H9 (cell line): ENCODE results near the gene RNASE9. TPM values are rescaled to one million over a fixed set of nuclear protein-coding genes. Genes with fewer than 3 reads are reported as not detected.

Source experiments
- DNase-seq: peaks from one replicate; pipeline ENCODE4 v3.0.0-alpha.2; 2017
- H2AFZ ChIP-seq: one replicate; pipeline ENCODE4 v1.6.1; 2013; ENCODE audit warnings: mild to moderate bottlenecking, low read length, control low read depth, moderate library complexity
- H2AK5ac ChIP-seq: 2 replicates; pipeline ENCODE4 v1.6.1; 2013; ENCODE audit warnings: low read length, control low read depth, mixed read lengths; ENCODE audit not compliant: insufficient read length
- H2BK120ac ChIP-seq: one replicate; pipeline ENCODE4 v1.6.1; 2013; ENCODE audit warnings: low read depth, mild to moderate bottlenecking, low read length, control low read depth, inconsistent platforms; ENCODE audit not compliant: poor library complexity, severe bottlenecking
- H2BK12ac ChIP-seq: 2 replicates; pipeline ENCODE4 v1.6.1; 2013; ENCODE audit warnings: low read length, control low read depth, mixed read lengths, low read depth; ENCODE audit not compliant: insufficient read length
- H2BK15ac ChIP-seq: 2 replicates; pipeline ENCODE4 v1.6.1; 2013; ENCODE audit warnings: low read depth, low read length, control low read depth
- H2BK20ac ChIP-seq: one replicate; pipeline ENCODE4 v1.6.1; 2013; ENCODE audit warnings: low read depth, mild to moderate bottlenecking, low read length, control low read depth, inconsistent platforms; ENCODE audit not compliant: poor library complexity, severe bottlenecking
- H2BK5ac ChIP-seq: 2 replicates; pipeline ENCODE4 v1.6.1; 2013; ENCODE audit warnings: low read length, control low read depth, mixed read lengths; ENCODE audit not compliant: insufficient read length
- H3K14ac ChIP-seq: 2 replicates; pipeline ENCODE4 v1.6.1; 2013; ENCODE audit warnings: low read length, control low read depth; ENCODE audit not compliant: insufficient read depth
- H3K18ac ChIP-seq: 2 replicates; pipeline ENCODE4 v1.6.1; 2013; ENCODE audit warnings: low read depth, mild to moderate bottlenecking, mixed read lengths, low read length, control low read depth; ENCODE audit not compliant: insufficient read length
- H3K23ac ChIP-seq: 2 replicates; pipeline ENCODE4 v1.6.1; 2013; ENCODE audit warnings: low read length, control low read depth, mixed read lengths, low read depth; ENCODE audit not compliant: insufficient read length
- H3K23me2 ChIP-seq: 2 replicates; pipeline ENCODE4 v1.6.1; 2013; ENCODE audit warnings: low read depth, mild to moderate bottlenecking, mixed read lengths, low read length, control low read depth; ENCODE audit not compliant: insufficient read length, poor library complexity, severe bottlenecking
- H3K27ac ChIP-seq: 2 replicates; pipeline ENCODE4 v1.5.1; 2013; ENCODE audit warnings: low read length, control low read depth, mixed read lengths, low read depth; ENCODE audit not compliant: insufficient read length
- H3K27me3 ChIP-seq: 2 replicates; pipeline ENCODE4 v1.6.1; 2013; ENCODE audit warnings: low read length, control low read depth, inconsistent platforms; ENCODE audit not compliant: insufficient read depth
- H3K4ac ChIP-seq: 2 replicates; pipeline ENCODE4 v1.6.1; 2013; ENCODE audit warnings: low read depth, mild to moderate bottlenecking, control low read depth, inconsistent platforms, low read length, moderate library complexity
- H3K4me1 ChIP-seq: 2 replicates; pipeline ENCODE4 v1.6.1; 2013; ENCODE audit warnings: low read length, control low read depth, inconsistent platforms; ENCODE audit not compliant: insufficient read depth
- H3K4me2 ChIP-seq: 2 replicates; pipeline ENCODE4 v1.6.1; 2013; ENCODE audit warnings: low read length, control low read depth, mixed read lengths; ENCODE audit not compliant: insufficient read length, insufficient read depth
- H3K56ac ChIP-seq: 2 replicates; pipeline ENCODE4 v1.6.1; 2013; ENCODE audit warnings: low read depth, mild to moderate bottlenecking, mixed read lengths, low read length, control low read depth; ENCODE audit not compliant: insufficient read length
- H3K79me1 ChIP-seq: 2 replicates; pipeline ENCODE4 v1.6.1; 2013; ENCODE audit warnings: low read depth, mild to moderate bottlenecking, moderate library complexity, low read length, control low read depth, inconsistent platforms; ENCODE audit not compliant: insufficient read depth, poor library complexity, severe bottlenecking
- H3K79me2 ChIP-seq: 2 replicates; pipeline ENCODE4 v1.6.1; 2013; ENCODE audit warnings: low read length, control low read depth, inconsistent platforms; ENCODE audit not compliant: insufficient read depth
- H3K9ac ChIP-seq: 2 replicates; pipeline ENCODE4 v1.6.1; 2013; ENCODE audit warnings: low read length, control low read depth, mixed read lengths; ENCODE audit not compliant: insufficient read length; ENCODE audit errors: extremely low read depth
- H3K9me3 ChIP-seq: one replicate; pipeline ENCODE4 v1.6.1; 2013; ENCODE audit warnings: low read depth, low read length, inconsistent platforms; ENCODE audit not compliant: control insufficient read depth
- H3T11ph ChIP-seq: one replicate; pipeline ENCODE4 v1.6.1; 2013; ENCODE audit warnings: mild to moderate bottlenecking, low read length, control low read depth, inconsistent platforms
- H4K20me1 ChIP-seq: one replicate; pipeline ENCODE4 v1.6.1; 2013; ENCODE audit not compliant: control insufficient read depth, insufficient read length, insufficient read depth
- H4K5ac ChIP-seq: 2 replicates; pipeline ENCODE4 v1.6.1; 2013; ENCODE audit warnings: low read depth, mild to moderate bottlenecking, mixed read lengths, low read length, control low read depth; ENCODE audit not compliant: insufficient read length
- H4K8ac ChIP-seq: replicated peaks from 2 replicates; pipeline ENCODE4 v1.6.1; 2013; ENCODE audit warnings: low read length, control low read depth, mixed read lengths, low read depth; ENCODE audit not compliant: insufficient read length
- H4K91ac ChIP-seq: 2 replicates; pipeline ENCODE4 v1.6.1; 2013; ENCODE audit warnings: low read depth, mild to moderate bottlenecking, moderate library complexity, mixed read lengths, low read length, control low read depth; ENCODE audit not compliant: insufficient read length
- H3K27ac Mint-ChIP-seq, 3 experiments: 2 replicates in 2 of 3; 3 replicates in 1 of 3; pipeline ENCODE4 v1.8.0; 2020 to 2021; ENCODE audit warnings: mixed read lengths in 3 of 3, mild to moderate bottlenecking in 1 of 3, moderate library complexity in 1 of 3
- H3K27me3 Mint-ChIP-seq: 2 replicates; pipeline ENCODE4 v1.8.0; 2021; ENCODE audit warnings: low read depth, mild to moderate bottlenecking, moderate library complexity, mixed read lengths
- H3K36me3 Mint-ChIP-seq, 3 experiments: 2 replicates in 2 of 3; 3 replicates in 1 of 3; pipeline ENCODE4 v1.8.0; 2020 to 2021; ENCODE audit warnings: low read depth in 3 of 3, mixed read lengths in 3 of 3; ENCODE audit not compliant: insufficient read depth in 1 of 3
- H3K4me1 Mint-ChIP-seq, 2 experiments: 2 replicates each; pipeline ENCODE4 v1.8.0; 2020; ENCODE audit warnings: mixed read lengths in 2 of 2
- H3K4me3 Mint-ChIP-seq, 2 experiments: 2 replicates in 1 of 2; 3 replicates in 1 of 2; pipeline ENCODE4 v1.8.0; 2020 to 2021; ENCODE audit warnings: mild to moderate bottlenecking in 2 of 2, mixed read lengths in 2 of 2, moderate library complexity in 1 of 2
- H3K9me3 Mint-ChIP-seq, 2 experiments: 2 replicates in 1 of 2; 3 replicates in 1 of 2; pipeline ENCODE4 v1.8.0; 2020; ENCODE audit warnings: mild to moderate bottlenecking in 2 of 2, mixed read lengths in 2 of 2, moderate library complexity in 1 of 2
- CTCF ChIP-seq: fragments of 200-600 bp; sonication (generic); conservative IDR thresholded peaks from 3 replicates; pipeline ENCODE4 v1.8.0; 2021; ENCODE audit warnings: antibody characterized with exemption, mild to moderate bottlenecking
- WGBS: extraction: QIAGEN DNeasy Blood & Tissue Kit; methylation state at CpG from one replicate; pipeline ENCODE4 v1.1.7; 2013; ENCODE audit warnings: missing lambda C conversion rate, low lambda C conversion rate, mixed read lengths; ENCODE audit not compliant: insufficient read length; ENCODE audit errors: extremely low coverage; 5-methylcytosine and 5-hydroxymethylcytosine counted together
- total RNA-seq: library from RNA; stranded (reverse); gene quantifications from 2 replicates; pipeline ENCODE4 v1.2.1, GENCODE V29; 2021

RNASE9 gene
- total RNA-seq, 1 experiment from 2014 or later: not detected

- Histone ChIP-seq H2AFZ (no peak overlapping the region), H3K18ac (no peak overlapping the region), H2BK5ac (no peak overlapping the region), H4K20me1 (no peaks in the 10 kb centered on the region), H3K56ac (no peak overlapping the region), H3K23me2 (no peaks in the 10 kb centered on the region), H3K27me3 (no peaks in the 10 kb centered on the region), H2BK20ac (no peak overlapping the region), H3K23ac (no peak overlapping the region), H2BK120ac (no peak overlapping the region), H3K9me3 (no peaks in the 10 kb centered on the region), H3K79me1 (no peaks in the 10 kb centered on the region), H2BK15ac (no peak overlapping the region), H2AK5ac (no peak overlapping the region), H3K4me2 (no peak overlapping the region), H4K5ac (no peak overlapping the region), H3K14ac (no peak overlapping the region), H3K9ac (no peak overlapping the region), H3T11ph (no peak overlapping the region), H4K8ac (no peak overlapping the region), H3K79me2 (no peaks in the 10 kb centered on the region), H2BK12ac (no peak overlapping the region), H3K4ac (no peak overlapping the region), H3K4me1 (no peaks in the 10 kb centered on the region), H3K27ac (no peak overlapping the region), H4K91ac (no peak overlapping the region)
- peaks cover 5 to 9% of the 10 kb centered on the region in 2 experiments; a peak in 3 of 4 replicates for H3K4me1 Mint-ChIP-seq
- no peak overlapping the region for H3K4me3 Mint-ChIP-seq
- H3K36me3 Mint-ChIP-seq: no peaks in the 10 kb centered on the region
- H3K9me3 Mint-ChIP-seq: no peaks in the 10 kb centered on the region
- TF ChIP-seq CTCF: no peak
- no CpG with 5 or more reads among the region's 9 CpGs for WGBS
- no peak for DNase-seq
- peak overlapping the region in 1 of 3 experiments; percentile 70; a peak in 1 of 7 replicates for H3K27ac Mint-ChIP-seq
- H3K27me3 Mint-ChIP-seq: no peaks in the 10 kb centered on the region
Observed at GRCh38 chr14:20602583-20602982, 41.7 kb upstream of the RNASE9 start.
